ENCODE measurements around the gene NPTN. TPM values are rescaled to one million over a fixed set of nuclear protein-coding genes. Genes with fewer than 3 reads are reported as not detected.

The NPTN gene
- total and polyA plus RNA-seq, 2 donors (not counting 1 experiment from before 2014, with no cell fraction given) = 152 to 372 TPM

GRCh38 chr15:73538563-73539211 lies 94.5 kb downstream of the NPTN start:
- DNase-seq (ENCODE audit: low read depth in 2 of 2) = no peak
- H3K27ac ChIP-seq (ENCODE audit: insufficient read depth, low read length) = no peak overlapping the region
- H4K20me1 ChIP-seq (ENCODE audit: control insufficient read depth, extremely low read depth, insufficient read depth, low read length) = no peaks in the 10 kb centered on the region
- no peak for TF ChIP-seq EZH2 (IDR thresholded peaks at IDR 0.05; ENCODE audit: low read length, missing control alignments)
- no peak for TF ChIP-seq CTCF (conservative IDR thresholded peaks at IDR 0.05 in 1 of 2, IDR thresholded peaks at IDR 0.05 in 1 of 2; ENCODE audit: low read depth in 1 of 2, low read length in 2 of 2)
- H3K4me3 ChIP-seq (replicated peaks in 1 of 4; ENCODE audit: control extremely low read depth in 1 of 4, insufficient read depth in 1 of 4, low read depth in 3 of 4, low read length in 4 of 4) = no peak overlapping the region
- H3K79me2 ChIP-seq (ENCODE audit: control insufficient read depth, insufficient read depth, low read length) = no peaks in the 10 kb centered on the region
- H3K9ac ChIP-seq (ENCODE audit: insufficient read depth, low read length) = no peak overlapping the region
- no peak overlapping the region for H2AFZ ChIP-seq (ENCODE audit: low read length)
- no peaks in the 10 kb centered on the region for H3K36me3 ChIP-seq (ENCODE audit: control insufficient read depth, insufficient read depth, low read length)
- no peaks in the 10 kb centered on the region for H3K4me1 ChIP-seq (ENCODE audit: control insufficient read depth, extremely low read depth, insufficient read depth, low read length)
- no peak overlapping the region for H3K4me2 ChIP-seq (ENCODE audit: extremely low read depth, insufficient read depth, low read length)
- H3K9me3 ChIP-seq (ENCODE audit: control insufficient read depth, insufficient read depth, low read depth, low read length) = no peaks in the 10 kb centered on the region
- H3K27me3 ChIP-seq (ENCODE audit: control insufficient read depth, insufficient read depth, low read length) = no peaks in the 10 kb centered on the region

GRCh38 chr15:73538123-73538522 lies 95.1 kb downstream of the NPTN start:
- H3K4me2 ChIP-seq (ENCODE audit: extremely low read depth, insufficient read depth, low read length) = no peak overlapping the region
- no peaks in the 10 kb centered on the region for H3K4me1 ChIP-seq (ENCODE audit: control insufficient read depth, extremely low read depth, insufficient read depth, low read length)
- no peak for TF ChIP-seq EZH2 (IDR thresholded peaks at IDR 0.05; ENCODE audit: low read length, missing control alignments)
- TF ChIP-seq CTCF (conservative IDR thresholded peaks at IDR 0.05 in 1 of 2, IDR thresholded peaks at IDR 0.05 in 1 of 2; ENCODE audit: low read depth in 1 of 2, low read length in 2 of 2) = no peak

GRCh38 chr15:73530649-73531048 lies 102.5 kb downstream of the NPTN start:
- peak; percentile 9 to 20 for DNase-seq (ENCODE audit: low read depth in 2 of 2)
- no peak overlapping the region for H3K4me3 ChIP-seq (replicated peaks in 1 of 4; ENCODE audit: control extremely low read depth in 1 of 4, insufficient read depth in 1 of 4, low read depth in 3 of 4, low read length in 4 of 4)
- no peaks in the 10 kb centered on the region for H3K27me3 ChIP-seq (ENCODE audit: control insufficient read depth, insufficient read depth, low read length)
- H3K9ac ChIP-seq (ENCODE audit: insufficient read depth, low read length) = no peak overlapping the region
- H3K79me2 ChIP-seq (ENCODE audit: control insufficient read depth, insufficient read depth, low read length) = no peaks in the 10 kb centered on the region
- TF ChIP-seq EZH2 (IDR thresholded peaks at IDR 0.05; ENCODE audit: low read length, missing control alignments) = no peak
- TF ChIP-seq CTCF (conservative IDR thresholded peaks at IDR 0.05 in 1 of 2, IDR thresholded peaks at IDR 0.05 in 1 of 2; ENCODE audit: low read depth in 1 of 2, low read length in 2 of 2) = no peak
- H3K27ac ChIP-seq (ENCODE audit: insufficient read depth, low read length) = no peak overlapping the region
- no peaks in the 10 kb centered on the region for H3K36me3 ChIP-seq (ENCODE audit: control insufficient read depth, insufficient read depth, low read length)
- no peaks in the 10 kb centered on the region for H3K9me3 ChIP-seq (ENCODE audit: control insufficient read depth, insufficient read depth, low read depth, low read length)
- H3K4me2 ChIP-seq (ENCODE audit: extremely low read depth, insufficient read depth, low read length) = no peak overlapping the region
- H2AFZ ChIP-seq (ENCODE audit: low read length) = no peak overlapping the region
- no peaks in the 10 kb centered on the region for H3K4me1 ChIP-seq (ENCODE audit: control insufficient read depth, extremely low read depth, insufficient read depth, low read length)
- H4K20me1 ChIP-seq (ENCODE audit: control insufficient read depth, extremely low read depth, insufficient read depth, low read length) = no peaks in the 10 kb centered on the region

More at GRCh38 chr15:73538123-73538522, 95.1 kb downstream of the NPTN start:
- Histone ChIP-seq H2AFZ (ENCODE audit: low read length) (no peak overlapping the region), H3K9ac (ENCODE audit: insufficient read depth, low read length) (no peak overlapping the region), H3K27ac (ENCODE audit: insufficient read depth, low read length) (no peak overlapping the region), H3K27me3 (ENCODE audit: control insufficient read depth, insufficient read depth, low read length) (no peaks in the 10 kb centered on the region), H3K9me3 (ENCODE audit: control insufficient read depth, insufficient read depth, low read depth, low read length) (no peaks in the 10 kb centered on the region), H4K20me1 (ENCODE audit: control insufficient read depth, extremely low read depth, insufficient read depth, low read length) (no peaks in the 10 kb centered on the region), H3K79me2 (ENCODE audit: control insufficient read depth, insufficient read depth, low read length) (no peaks in the 10 kb centered on the region), H3K4me3 (replicated peaks in 1 of 4; ENCODE audit: control extremely low read depth in 1 of 4, insufficient read depth in 1 of 4, low read depth in 3 of 4, low read length in 4 of 4) (no peak overlapping the region), H3K36me3 (ENCODE audit: control insufficient read depth, insufficient read depth, low read length) (no peaks in the 10 kb centered on the region)
- DNase-seq (ENCODE audit: low read depth in 2 of 2) = no peak
